ENCODE measurements around the gene ANKS1B.

The ANKS1B gene

DNA sequence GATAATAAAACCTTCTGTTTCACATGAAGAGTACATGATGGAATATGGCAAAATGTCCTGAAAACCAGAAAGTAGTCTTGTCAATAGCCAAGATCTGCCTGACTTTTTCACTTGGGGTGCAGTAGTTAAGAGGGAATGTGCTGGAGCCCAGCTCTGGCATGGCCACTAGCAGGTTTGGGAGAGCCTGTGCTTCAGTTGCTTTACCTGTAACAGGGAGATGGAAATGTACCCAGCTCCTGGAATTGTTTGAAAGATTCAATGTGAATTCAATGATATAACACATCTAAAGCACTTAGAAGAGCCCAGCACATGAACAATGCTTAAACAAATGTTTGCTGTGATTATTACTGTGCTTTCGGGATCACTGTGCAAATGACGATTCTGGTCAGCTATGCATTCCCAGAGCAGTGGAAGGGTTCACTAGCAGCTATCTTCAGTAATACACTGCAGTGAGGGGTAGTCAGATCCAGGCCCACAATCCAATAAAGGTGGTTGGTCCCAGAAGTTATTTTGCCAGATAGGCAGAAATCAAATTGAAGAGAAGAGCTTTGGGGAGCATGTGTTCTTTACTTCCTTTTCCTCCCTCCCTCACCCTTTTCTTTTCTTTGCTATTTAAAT, 1114.7 kb downstream of the ANKS1B start:
- no peak for DNase-seq (ENCODE audit: low read depth)
- no peak overlapping the region for H3K4me3 ChIP-seq (ENCODE audit: low read depth, low read length)
- TF ChIP-seq, protein P1, sequence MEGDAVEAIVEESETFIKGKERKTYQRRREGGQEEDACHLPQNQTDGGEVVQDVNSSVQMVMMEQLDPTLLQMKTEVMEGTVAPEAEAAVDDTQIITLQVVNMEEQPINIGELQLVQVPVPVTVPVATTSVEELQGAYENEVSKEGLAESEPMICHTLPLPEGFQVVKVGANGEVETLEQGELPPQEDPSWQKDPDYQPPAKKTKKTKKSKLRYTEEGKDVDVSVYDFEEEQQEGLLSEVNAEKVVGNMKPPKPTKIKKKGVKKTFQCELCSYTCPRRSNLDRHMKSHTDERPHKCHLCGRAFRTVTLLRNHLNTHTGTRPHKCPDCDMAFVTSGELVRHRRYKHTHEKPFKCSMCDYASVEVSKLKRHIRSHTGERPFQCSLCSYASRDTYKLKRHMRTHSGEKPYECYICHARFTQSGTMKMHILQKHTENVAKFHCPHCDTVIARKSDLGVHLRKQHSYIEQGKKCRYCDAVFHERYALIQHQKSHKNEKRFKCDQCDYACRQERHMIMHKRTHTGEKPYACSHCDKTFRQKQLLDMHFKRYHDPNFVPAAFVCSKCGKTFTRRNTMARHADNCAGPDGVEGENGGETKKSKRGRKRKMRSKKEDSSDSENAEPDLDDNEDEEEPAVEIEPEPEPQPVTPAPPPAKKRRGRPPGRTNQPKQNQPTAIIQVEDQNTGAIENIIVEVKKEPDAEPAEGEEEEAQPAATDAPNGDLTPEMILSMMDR (conservative IDR thresholded peaks at IDR 0.05; ENCODE audit: low read depth, low read length) = no peak

DNA sequence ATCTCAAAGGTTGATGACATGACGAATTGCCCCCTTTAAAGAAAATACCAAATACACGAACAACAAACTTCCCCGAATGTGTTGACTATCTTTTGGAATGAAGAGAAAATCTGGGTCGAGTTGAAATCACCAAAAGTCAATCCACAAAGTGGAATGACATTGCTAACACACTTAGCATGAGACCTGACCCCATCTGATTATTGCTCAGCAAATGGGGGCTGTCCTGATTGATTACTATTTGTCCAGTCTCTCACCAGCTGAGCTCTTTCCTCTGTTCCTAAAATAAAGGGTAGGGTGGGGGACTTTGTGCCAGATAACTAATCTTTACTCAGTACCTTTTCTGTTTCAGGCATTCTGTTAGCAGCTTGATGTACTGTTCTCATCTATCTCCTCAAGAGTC, 1116.2 kb downstream of the ANKS1B start:
- no peak for DNase-seq (ENCODE audit: low read depth)
- no peak overlapping the region for H3K4me3 ChIP-seq (ENCODE audit: low read depth, low read length)
- TF ChIP-seq, protein P1 (conservative IDR thresholded peaks at IDR 0.05; ENCODE audit: low read depth, low read length) = no peak

DNA sequence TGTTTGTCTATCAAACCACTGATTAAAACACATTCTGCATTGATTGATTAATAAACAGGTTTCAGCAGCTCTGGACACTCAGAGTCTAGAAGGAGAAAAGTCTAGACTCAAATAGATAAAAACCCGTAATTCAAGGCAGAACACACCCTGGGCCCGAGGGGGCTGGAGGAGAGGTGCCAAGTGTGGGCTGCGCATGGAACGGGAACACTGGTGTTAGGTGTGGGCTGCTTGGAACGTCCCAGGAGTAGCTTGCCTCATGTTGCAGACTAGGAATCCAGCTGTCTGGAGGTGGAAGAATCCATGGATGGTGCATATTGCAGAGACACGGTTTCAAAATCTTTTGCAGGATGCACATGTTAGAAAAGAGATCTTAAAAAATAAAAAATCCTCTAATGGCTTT, 1116.7 kb downstream of the ANKS1B start:
- TF ChIP-seq, protein P1 (conservative IDR thresholded peaks at IDR 0.05; ENCODE audit: low read depth, low read length) = no peak
- DNase-seq (ENCODE audit: low read depth) = no peak
- no peak overlapping the region for H3K4me3 ChIP-seq (ENCODE audit: low read depth, low read length)

DNA sequence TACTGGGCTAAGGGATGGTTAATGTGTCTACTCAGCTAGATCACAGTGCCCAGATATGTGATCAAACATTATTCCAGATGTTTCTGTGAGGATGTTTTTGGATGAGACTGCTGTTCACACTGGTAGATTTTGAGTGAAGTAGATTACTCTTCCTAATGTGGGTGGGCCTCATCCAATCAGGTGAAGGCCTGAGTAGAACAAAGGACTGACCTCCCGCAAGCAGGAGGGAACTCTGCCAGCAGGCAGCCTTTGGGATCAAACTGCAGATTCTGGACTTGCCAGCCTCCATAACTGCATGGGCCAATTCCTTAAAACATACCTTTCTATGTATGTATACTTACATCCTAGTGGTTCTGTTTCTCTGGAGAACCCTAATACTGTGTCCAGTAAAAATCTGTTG, 1120.4 kb downstream of the ANKS1B start:
- DNase-seq (ENCODE audit: low read depth) = no peak
- TF ChIP-seq, protein P1 (conservative IDR thresholded peaks at IDR 0.05; ENCODE audit: low read depth, low read length) = no peak
- H3K4me3 ChIP-seq (ENCODE audit: low read depth, low read length) = no peak overlapping the region

DNA sequence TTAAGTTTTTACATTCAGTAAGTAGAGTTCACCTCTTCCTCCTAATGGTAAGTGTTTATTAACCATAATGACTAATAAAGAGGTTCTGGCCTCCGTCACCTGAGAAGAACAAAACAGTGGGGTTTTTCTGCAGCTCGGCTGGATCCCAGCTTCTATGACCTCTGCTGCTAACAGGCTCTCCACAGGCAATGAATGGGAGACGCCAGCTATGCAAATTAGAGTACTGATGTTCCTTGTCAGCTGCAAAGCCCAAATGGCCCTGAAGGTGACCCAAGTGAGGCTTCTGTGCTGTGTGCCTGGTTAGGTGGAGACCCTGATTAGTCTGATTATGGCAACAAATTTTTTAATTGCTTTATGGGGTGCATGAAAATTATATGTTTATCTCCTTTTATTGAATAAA, 1121.6 kb downstream of the ANKS1B start:
- H3K4me3 ChIP-seq (ENCODE audit: low read depth, low read length) = no peak overlapping the region
- no peak for DNase-seq (ENCODE audit: low read depth)
- TF ChIP-seq, protein P1 (conservative IDR thresholded peaks at IDR 0.05; ENCODE audit: low read depth, low read length) = no peak

DNA sequence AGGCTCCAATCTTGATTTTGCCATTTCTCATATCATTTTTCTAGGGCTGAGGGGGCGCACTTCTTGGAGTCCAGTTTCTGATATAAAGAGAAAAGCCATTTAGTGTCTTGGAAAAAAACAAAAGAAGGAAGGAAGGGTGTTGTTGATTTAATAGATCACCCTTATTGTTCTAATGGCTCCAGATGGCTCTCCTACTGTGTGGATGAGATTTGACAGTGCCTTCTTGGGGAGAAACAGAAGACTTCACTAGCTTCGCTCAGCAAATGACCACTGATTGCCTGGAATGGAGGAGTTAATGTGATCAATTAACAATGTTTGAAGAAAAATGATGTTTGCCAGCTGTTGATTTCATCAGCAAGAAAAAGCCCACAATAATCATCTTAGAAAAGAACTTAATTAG, 1123.5 kb downstream of the ANKS1B start:
- TF ChIP-seq, protein P1 (conservative IDR thresholded peaks at IDR 0.05; ENCODE audit: low read depth, low read length) = no peak
- DNase-seq (ENCODE audit: low read depth) = no peak
- no peak overlapping the region for H3K4me3 ChIP-seq (ENCODE audit: low read depth, low read length)

DNA sequence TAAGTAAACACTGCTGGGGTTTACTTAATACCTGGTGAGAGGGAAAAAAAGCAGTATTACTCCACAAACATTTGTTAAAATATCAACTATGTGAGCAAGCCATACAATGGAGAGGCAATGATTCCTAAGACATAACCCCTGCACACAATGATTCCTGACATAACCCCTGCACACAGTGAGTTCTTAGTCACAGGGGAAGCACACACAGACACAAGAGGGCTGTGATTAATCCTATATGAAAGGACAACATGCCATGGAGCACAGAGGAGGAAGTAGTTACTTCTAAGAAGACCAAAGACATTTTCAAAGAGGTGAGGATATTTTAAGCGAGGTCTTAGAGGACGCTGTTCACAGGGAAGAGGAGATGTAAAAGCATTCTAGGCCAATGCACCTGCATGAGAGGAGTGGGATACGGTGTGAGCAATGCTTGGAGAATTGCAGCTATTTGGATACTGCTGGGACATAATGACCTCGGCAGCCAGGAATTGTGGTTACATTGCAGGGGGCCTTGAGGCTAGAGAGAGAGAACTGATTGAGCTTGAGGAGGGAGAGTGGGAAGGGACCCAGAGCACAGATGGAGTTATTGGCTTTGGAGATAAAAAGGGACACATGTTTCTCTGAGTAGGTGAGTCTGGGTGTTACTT, 1127.7 kb downstream of the ANKS1B start:
- TF ChIP-seq, protein P1 (conservative IDR thresholded peaks at IDR 0.05; ENCODE audit: low read depth, low read length) = no peak
- H3K4me3 ChIP-seq (ENCODE audit: low read depth, low read length) = no peak overlapping the region
- peak; percentile 35 for DNase-seq (ENCODE audit: low read depth)

Data from choroid plexus epithelial cell (primary cell).